GM20000 (cell line): Measurements from ENCODE around the gene PRKAA2.

Source experiments
- DNase-seq: peaks from one replicate; pipeline ENCODE4 v3.0.0; 2012; ENCODE audit warnings: low spot score
- CTCF ChIP-seq: IDR thresholded peaks from 2 replicates; pipeline ENCODE4 v1.5.1; 2012; ENCODE audit warnings: mild to moderate bottlenecking, control low read depth; ENCODE audit errors: extremely low read depth, missing control alignments

The PRKAA2 gene

GRCh38 chr1:56755911-56756310 is 110.8 kb downstream of the PRKAA2 start:
- DNase-seq: no peak
- TF ChIP-seq CTCF: no peak

GRCh38 chr1:56758135-56758534 is 113.0 kb downstream of the PRKAA2 start:
- peak; percentile 3 for DNase-seq

GRCh38 chr1:56758794-56759193 is 113.7 kb downstream of the PRKAA2 start:
- no peak for DNase-seq
- no peak for TF ChIP-seq CTCF

More at GRCh38 chr1:56758135-56758534, 113.0 kb downstream of the PRKAA2 start:
- no peak for TF ChIP-seq CTCF
